SHP77 treated with DMSO at 0.1 percent for 48 hours (cell line): Measurements from ENCODE around the gene CANT1.
"Not testable (repeated sequence)": the region's sequence is repeated elsewhere in the genome, so short reads cannot be mapped to it uniquely, and the experiment has no call there.

Experiments used
- DNase-seq: peaks from one replicate; lab custom pipeline; 2025; lab: John Stamatoyannopoulos, UW

Gene CANT1

DNA sequence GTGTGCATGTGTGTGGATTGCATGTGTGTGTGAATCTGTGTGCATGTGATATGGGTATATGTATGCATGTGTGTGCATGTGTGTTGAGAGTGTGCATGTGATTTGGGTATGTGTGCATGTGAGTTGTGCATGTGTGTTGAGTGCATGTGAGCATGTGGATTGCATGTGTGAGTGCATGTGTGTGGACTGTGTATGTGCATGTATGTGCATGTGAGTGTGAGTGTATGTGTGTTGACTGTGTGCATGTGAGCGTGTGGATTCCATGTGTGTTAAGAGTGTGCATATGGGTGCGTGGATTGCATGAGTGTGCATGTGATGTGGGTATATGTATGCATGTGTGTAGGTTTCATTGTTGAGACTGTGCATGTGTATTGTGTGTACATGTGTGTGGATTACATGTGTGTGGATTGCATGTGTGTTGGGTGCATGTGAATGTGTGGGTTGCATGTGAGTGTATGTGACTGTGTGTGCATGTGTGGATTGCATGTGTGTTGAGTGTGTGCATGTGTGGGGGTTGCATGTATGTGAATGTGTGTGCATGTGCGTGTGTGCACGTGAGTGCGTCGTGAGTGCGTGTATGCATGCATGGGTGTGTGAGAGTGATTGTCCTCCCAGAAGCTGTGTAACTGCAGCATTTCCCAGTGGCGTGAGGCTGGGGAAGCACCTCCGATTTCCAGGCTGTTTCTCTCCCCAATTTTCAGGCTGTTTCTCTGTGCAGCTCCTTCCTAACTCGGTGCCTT, 33.8 kb upstream of the CANT1 start:
- DNase-seq: no peak

DNA sequence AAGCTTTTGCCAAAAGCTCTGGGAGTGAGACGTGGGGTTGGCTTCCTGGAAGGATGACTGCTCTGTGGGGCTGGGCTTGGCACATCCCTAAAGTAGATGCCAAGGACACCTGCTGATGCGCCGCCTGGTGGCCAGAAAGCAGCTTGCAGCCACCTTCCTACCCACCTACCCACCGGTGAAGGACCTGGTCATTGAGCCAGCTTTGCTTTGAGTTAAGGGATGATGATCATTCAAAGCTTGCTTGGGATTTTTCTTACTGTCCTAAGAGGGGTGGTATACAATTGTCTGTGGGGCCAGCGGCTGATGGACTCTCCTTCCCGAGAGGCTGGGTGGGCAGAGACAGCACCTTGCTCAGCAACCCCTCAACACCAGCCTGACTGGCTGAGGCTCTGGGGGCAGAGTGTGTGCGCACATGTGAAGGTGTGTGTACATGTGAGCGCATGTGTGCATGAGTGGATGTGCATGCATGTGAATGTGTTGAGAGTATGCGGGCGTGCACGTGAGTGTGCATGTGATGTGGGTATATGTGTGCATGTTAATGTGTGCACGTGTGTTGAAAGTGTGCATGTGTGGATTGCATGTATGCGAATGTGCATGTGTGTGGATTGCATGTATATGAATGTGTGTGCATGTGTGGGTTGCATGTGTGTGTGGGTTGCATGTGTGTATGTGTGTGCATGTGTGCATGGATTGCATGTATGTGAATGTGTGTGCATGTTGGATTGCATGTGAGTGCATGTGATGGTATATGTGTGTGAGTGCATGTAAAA, 33.0 kb upstream of the CANT1 start:
- DNase-seq: peak; percentile 30

DNA sequence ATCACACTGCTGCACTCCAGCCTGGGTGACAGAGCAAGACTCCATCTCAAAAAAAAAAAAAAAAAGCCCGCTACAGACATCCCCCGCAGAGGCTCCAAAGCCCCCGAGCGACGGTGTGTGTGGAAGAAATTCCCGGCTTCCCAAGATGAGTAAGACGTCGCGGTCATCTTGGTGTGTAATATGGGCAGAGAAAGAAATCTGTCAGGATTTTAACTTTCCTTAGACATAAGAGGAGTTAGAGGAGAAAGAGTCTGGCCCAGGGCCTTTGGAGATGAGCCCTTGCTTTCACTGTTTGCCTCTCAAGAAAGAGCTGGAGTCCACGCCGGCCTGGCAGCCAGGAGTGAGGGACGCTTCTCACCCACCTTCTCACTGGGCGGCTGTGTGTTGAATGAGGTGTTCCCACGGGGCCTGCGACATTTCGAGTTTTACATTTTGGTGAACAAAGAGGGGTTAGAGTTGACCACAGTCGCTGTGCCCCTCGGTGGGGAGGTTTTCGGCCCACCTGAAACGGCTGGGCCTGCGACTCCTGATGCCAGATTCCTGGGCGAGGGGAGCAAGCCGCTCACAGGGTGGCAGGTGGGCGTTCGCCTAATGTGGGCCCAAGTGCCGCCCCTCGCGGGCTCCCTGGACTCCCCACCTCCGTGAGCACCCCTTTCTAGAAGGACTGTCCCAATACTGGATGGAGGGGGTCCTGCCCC, 32.3 kb upstream of the CANT1 start:
- no peak for DNase-seq

DNA sequence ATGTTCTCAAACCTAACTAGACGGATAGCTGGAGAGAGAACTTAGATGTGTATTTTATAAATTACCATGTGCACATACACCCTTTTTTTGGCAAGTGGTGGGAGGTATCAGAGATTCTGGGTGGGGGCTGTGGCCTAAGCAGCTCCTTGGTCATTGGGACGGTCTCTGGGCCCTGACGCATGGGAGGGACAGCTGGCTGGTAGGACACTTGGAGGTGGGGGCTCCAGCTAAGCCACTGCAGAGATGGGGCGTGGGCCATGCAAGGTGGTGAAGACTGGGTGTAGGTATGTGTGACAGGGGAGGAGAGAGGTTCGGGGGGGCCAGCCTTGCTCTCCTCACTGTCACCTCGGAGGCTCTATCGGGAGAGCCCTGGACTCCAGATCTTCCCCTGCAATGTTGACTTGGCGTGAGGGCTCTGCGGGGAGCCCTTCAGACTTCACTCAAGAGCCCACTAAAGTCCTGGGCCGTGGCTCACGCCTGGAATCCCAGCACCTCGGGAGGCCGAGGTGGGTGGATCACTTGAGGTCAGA, 31.5 kb upstream of the CANT1 start:
- no peak for DNase-seq

DNA sequence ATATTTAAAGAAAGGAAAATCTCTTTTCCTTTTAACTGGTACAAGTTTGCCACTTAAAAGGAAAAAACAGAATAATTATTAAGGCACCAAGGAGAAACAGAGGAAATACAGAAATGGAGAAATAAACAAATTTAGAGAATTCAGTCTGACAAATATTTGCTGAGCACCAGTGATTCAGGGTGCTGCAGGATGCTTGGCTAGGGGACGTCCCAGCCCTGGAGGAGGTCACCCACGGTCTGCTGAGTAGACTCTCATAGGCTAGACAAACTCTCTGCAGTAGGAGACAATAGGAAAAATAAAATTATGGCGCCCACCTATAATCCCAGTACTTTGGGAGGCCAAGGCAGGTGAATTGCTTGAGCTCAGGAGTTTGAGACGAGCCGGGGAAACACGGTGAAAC, 30.3 kb upstream of the CANT1 start:
- DNase-seq: no peak

DNA sequence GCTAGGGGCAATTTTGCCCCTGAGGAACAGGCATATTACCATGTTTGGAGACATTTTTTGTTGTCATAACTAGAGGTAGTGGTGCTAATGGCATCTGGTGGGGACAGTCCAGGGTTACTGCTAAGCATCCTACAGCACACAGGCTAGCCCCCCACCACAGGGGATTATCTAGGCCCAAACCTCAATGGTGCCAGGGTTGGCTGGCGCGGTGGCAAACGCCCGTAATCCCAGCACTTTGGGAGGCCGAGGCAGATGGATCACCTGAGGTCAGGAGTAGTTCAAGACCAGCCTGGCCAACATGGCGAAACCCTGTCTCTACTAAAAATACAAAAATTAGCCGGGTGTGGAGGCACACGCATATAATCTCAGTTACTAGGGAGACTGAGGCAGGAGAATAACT, 29.6 kb upstream of the CANT1 start:
- no peak for DNase-seq

DNA sequence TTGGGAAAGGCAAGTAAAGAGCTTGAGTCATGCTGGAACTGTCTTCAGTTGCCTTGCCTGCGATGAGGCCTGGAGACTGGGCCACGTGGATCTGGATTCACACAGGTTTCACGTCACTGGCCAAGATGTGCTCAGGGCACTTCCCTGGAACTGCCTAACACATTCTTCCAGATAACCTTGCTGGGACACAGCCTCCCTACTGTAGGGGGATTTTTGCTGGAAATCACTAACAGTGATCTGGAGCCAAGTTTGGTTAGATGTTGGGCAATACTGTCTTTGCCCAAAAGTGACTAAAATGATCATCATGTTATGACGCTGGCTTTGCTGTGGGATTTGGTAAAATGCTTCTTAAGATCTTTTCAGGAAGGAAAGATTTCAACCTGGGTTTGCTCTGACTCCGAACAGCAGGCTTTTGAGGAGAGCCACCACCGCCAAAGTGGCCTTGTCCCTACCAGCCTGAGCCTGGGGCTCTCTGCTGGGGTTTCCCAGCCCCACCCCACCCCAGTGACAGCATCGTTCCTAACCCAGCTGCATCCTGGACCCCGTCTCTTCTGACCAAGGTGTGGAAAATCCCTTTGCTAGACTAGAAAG, 29.1 kb upstream of the CANT1 start:
- no peak for DNase-seq

DNA sequence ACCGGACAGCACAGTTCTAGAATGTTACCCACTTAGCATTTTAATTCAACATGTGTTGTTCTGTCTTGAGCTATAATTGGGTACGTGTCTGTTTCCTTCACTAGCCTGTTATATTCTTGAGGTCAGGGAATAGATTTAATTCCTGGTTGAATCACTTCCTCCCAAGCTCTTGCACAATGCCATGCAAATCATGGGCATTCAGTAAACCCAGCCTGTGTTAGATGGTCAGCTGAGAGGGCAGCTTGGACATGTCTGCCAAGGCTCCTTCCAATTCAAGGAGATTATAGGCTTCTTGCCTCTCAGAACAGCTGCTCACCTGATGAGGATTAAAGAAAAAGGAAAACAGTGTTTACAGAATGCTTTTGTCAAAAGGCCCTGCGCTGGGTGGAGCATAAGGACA, 27.0 kb upstream of the CANT1 start:
- DNase-seq: no peak

DNA sequence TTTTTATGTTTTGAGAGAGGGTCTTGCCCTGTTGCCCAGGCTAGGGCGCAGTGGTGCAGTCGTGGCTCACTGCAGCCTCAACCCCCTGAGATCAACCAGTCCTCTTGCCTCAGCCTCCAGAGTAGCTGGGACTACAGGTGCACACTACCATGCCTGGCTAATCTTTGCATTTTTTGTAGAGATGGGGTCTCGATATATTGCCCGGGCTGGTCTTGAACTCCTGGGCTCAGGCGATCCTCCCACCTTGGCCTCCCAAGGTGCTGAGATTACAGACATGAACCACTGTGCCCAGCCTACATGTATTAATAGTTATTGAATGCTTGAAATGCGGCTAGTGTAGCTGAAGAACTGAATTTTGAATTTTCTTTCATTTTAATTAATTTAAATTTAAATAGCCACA, 26.6 kb upstream of the CANT1 start:
- DNase-seq: no peak

DNA sequence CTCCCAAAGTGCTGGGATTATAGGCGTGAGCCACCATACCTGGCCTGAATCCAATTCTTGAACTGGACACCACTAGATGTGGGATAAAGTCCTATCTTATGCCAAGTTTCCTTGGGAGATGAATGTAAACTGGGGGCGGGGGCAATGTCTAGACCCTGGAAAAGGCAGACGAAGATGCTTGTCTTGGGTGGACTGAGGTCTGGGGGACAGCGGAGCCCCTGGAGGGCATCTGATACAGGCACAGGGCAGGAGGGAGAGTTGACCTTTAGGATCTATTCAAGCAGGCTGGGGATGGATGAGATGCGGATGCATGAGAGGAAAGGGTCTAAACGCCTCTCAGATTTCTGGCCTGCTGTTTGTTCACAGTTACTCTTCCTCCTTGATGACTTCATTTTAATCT, 26.1 kb upstream of the CANT1 start:
- DNase-seq: no peak

DNA sequence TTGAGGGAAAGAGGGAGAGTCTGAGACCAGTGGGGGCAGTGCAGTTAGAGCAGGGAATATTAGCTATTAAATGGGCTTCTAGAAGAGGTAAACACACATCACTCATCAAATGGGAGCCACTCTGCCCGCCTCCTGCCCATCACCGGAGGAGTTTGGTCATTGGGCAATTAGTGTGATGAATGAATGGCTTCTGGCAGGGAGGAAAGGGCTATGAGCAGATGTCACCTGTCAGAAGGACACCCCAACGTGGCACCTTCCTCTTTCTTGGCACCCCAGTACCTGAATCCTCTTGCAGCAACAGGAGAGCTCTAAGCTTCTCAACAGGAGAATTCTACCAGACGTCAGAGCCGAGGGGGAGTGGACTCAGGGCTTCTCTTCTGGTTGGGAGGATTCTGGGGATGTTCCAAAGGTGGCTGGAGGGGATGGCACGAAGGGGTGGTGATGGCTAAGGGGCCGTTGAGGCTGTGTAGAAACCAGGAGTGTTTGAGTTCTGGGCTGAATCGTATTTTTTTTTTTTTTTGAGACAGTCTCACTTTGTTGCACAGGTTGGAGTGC, 25.4 kb upstream of the CANT1 start:
- no peak for DNase-seq

DNA sequence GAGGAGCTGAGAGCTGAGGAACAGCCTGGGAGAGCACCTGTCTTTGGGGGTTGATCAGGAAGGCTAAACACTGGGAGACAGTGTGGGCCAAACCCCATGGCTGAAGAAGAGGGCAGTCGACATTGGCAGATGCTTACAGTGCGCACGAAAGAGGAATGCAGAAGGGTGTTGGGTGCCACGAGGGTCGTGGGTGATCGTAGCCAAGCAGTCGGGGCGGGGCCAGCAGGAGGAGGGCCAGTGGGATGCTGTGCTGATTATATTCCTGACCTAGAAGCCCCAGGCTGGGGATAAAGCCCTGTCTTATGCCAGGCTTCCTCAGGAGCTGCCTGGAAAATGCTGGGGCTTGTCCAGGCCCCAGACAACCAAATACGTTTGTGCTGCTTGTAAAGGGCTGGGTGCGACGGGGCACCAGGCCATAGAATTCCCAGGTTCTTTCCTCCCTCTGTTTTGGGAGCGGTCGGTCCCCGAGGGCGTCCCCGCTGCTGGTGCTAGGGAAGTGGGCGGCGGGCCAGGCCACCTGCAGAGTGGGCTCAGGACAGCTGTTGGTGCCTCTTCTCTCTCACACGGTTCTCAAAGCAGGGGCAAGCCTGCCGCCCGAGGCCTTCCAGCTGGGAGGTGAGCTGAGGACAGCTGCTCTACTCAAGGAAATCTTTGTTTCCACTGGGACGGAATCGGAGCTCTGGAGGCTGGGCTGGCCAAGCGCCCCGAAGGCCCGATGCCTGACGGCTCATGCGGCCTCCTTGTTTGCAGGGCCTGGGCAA, 24.4 kb upstream of the CANT1 start:
- peak; percentile 44 for DNase-seq

DNA sequence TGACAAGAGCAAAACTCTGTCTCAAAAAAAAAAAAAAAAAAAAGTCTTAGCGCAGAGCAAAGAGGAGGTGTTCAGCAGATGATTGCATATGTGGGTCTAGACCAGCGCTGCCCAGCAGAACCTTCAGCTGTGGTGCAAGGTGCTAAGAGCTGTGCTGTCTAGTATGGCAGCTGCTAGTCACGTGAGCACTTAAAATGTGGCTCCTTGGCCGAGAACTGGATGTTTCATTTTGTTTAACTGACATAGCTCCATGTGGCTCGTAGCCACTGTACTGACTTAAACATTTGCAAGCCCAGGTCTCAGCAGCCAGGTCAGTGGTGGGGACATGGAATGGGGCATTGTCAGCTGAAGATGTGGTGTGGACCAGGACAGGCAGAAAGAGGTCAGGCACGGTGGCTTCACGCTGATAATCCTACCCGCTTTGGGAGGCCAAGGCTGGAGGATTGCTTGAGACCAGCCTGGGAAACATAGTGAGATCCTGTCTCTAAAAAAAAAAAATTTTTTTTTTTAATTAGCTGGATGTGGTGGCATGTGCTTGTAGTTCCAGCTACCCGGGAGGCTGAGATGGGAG, 23.6 kb upstream of the CANT1 start:
- DNase-seq: no peak

DNA sequence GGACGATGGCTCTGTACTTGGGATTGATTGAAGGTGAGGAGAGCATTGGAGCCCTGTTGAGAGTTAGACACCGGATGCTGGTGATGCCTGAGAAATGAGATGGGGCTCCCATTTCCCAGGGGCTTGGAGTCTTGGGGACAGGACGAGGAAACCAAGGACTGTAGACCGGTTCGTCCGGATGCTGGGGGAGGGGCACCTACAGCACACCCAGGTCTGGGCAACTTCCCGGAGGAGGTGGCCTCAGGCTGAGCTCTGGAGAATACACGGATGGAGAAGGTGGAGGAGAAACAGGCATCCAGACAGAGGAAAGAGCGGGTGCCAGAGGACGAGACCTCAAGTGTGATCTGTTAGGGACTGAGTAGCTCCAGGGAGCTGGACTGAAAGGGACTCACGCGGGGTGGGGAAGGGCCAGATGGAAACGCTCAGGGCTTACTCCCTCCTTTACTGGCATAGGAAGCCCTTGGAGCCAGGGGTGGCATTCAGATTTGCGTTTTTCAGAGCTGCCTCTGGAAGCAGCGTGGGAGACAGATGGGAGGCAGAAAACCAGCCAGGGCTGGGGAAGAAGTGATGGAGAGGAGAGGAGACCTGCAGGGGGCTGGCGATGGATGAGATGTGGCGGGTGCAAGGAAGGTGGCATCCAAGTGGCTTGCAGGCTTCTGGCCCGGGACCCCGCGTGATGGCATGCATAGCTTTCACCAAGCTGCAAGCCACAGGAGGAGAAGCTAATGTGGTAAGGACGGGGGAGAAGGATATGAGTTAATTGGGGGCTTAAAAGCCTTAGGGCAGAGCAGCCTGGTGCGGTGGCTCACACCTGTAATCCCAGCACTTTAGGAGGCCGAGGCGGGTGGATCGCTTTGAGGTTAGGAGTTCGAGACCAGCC, 22.7 kb upstream of the CANT1 start:
- no peak for DNase-seq

DNA sequence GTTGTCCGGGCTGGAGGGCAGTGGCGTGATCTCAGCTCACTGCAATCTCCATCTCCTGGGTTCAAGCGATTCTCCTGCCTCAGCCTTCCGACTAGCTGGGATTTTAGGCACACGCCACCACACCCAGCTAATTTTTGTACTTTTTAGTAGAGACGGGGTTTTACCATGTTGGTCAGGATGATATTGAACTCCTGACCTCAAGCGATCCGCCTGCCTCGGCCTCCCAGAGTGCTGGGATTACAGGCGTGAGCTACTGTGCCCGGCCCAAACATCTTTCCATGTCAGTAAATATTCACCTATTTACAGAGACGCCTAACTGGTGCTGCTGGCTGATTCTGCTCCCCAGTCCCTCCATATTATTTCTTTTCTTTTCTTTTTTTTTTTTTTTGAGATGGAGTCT, 21.1 kb upstream of the CANT1 start:
- DNase-seq: not testable (repeated sequence)

DNA sequence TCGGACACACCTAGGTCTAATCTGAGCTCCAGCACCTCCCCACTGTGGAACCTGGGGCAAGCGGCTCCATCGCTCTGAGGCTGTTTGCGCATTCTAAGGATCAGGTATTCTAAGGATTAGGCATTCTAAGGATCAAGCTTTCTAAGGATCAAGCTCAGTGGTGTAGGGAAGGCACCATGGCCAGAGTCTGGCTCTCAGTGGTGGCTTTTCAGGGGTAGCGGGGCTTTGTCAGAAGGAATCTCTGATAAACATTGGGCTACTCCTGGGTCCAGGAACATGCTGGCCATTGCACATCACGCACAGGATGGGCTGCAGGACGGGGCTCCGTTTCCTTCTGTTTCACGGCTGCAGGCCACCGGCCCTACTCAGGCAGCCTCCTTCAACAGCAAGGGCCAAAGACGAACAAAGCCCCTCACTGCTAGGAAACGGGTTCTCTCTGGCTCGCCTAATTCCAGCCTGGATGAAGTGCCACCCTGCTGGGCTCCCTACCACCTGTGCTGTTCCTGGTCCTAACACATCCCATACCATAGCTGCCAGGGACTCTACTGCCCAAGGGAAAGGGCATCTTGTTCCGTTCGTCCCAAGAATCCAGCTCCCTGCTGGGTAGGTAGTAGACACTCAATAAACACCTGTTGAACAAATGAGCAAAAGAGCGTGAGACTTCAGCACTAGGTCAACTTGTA, 19.9 kb upstream of the CANT1 start:
- DNase-seq: no peak

DNA sequence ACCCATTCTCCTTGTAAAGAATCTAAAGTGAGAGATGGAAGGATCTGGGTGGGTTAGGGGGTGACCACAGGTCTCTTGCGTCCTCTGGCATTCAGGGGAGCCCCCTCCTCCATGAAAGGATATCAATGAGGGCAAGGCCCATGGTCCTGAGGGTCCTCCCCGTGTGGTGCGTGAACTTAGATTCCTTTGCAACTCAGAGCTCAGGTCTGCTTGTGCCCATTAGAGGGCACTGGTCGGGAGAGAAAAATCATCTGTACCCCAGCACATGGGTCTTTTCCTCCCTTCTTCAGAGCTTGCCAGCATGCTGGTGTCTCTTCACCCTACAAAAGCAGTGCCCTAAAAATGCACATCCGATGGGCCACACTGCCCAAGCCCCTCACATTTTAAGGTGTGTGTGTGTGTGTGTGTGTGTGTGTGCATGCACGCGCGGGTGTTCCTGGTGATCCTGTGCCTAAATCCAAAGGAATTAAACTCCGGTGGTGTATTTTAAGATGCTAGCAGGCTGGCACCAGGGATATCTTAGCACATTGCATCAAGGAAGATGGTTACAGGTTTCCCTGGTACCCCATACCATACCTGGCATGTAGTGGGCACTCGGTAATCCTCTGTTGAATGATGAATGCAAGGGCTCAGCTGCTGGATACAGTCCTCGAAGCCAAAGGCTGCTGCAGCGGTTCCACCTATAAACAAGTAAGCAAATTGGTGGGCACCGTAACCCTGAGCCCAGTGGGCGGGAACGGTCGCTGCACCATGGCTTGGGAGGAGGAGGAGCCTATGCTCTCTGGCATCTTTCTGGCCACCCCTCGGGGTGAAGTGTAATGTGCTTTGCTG, 19.1 kb upstream of the CANT1 start:
- no peak for DNase-seq

DNA sequence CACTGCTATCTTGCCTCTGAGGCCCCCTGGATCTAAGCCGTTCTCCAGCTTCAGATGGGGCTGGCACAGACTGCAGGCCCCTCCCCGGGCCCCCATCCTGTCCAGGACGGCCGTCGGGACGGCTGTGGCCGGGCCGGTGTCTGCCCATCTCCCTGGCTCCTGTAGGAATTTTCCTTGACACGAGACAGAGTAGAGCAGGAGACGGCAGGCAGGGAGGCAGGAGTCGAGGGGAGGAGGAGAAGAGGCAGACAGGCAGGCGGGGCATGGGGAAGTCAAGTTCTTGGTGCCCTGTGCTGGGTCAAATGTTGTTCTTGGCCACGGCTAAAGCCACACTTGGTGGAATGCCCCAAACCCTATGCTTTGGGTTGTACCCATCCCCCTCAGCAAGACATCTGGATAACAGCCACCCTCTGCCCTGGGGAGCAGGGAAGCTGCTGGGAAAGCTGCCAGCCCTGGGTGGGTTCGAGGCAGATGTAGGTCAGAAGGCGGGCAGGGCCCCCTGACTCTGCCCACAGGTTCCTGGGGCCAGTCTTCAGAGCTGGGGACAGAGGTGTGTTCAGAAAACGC, 18.4 kb upstream of the CANT1 start:
- no peak for DNase-seq
